Loucy (cell line): Measurements from ENCODE around the gene PARK7.

Experiments
- EZH2phosphoT487 ChIP-seq: fragments of 200-600 bp; IDR thresholded peaks from 2 replicates; pipeline ENCODE4 v1.6.1; 2018; ENCODE audit warnings: antibody characterized with exemption, mild to moderate bottlenecking, moderate library complexity, borderline replicate concordance
- TF ChIP-seq, protein P1 (sequence below): fragments of 200-600 bp; sonication (generic); conservative IDR thresholded peaks from 2 replicates; pipeline ENCODE4 v1.5.1; 2014; ENCODE audit warnings: mild to moderate bottlenecking, antibody characterized with exemption, low read length

DNA sequence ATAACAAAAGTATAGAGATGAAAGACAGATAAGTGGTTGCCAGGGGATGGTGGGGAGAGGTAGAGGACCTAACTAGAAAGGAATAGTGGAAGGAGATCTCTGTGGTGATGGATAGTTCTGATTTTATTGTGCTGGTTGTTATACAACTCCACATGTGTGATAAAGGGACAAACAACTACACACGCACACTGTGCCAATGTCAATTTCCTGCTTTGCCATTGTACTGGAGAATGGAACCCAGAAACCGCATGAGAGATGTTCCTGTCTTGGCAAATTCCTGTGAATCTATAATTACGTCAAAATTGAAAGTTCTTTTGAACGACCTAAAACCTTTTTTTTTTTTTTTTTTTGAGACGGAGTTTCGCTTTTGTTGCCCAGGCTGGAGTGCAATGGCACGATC, 31.9 kb upstream of the PARK7 start:
- TF ChIP-seq, protein P1, sequence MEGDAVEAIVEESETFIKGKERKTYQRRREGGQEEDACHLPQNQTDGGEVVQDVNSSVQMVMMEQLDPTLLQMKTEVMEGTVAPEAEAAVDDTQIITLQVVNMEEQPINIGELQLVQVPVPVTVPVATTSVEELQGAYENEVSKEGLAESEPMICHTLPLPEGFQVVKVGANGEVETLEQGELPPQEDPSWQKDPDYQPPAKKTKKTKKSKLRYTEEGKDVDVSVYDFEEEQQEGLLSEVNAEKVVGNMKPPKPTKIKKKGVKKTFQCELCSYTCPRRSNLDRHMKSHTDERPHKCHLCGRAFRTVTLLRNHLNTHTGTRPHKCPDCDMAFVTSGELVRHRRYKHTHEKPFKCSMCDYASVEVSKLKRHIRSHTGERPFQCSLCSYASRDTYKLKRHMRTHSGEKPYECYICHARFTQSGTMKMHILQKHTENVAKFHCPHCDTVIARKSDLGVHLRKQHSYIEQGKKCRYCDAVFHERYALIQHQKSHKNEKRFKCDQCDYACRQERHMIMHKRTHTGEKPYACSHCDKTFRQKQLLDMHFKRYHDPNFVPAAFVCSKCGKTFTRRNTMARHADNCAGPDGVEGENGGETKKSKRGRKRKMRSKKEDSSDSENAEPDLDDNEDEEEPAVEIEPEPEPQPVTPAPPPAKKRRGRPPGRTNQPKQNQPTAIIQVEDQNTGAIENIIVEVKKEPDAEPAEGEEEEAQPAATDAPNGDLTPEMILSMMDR: no peak
- TF ChIP-seq EZH2phosphoT487: no peak
